Pancreas (tissue), 10 donors: ENCODE data around the gene TPSG1. TPM values are rescaled to one million over a fixed set of nuclear protein-coding genes. Genes with fewer than 3 reads are reported as not detected.

Experiments used
- ATAC-seq, 4 donors: fragments of 200-7000 bp; cut with Tn5 transposase; one replicate each; pipeline versions ENCODE4 v1.8.0 to v1.9.1; 2020; ENCODE audit warnings: mild to moderate bottlenecking in 4 of 4, moderate library complexity in 4 of 4
- DNase-seq, 6 donors: peaks; one replicate each; pipeline ENCODE4 v3.0.0-alpha.2; 2020
- FAIRE-seq: peaks from 2 replicates; lab custom pipeline; 2012; peaks lifted over from hg19 to GRCh38; lab: Jason Lieb, UNC
- H3K27ac ChIP-seq, 4 donors: fragments of 200-600 bp; sonication (generic); 1 replicate in 3 of 4; 2 replicates in 1 of 4; pipeline versions ENCODE4 v1.5.0 to v1.8.0; 2020
- H3K27me3 ChIP-seq, 4 donors: fragments of 200-600 bp; one replicate each; pipeline ENCODE4 v1.8.0; 2021
- H3K36me3 ChIP-seq, 3 donors: fragments of 200-600 bp; sonication (generic) in 1 of 3; one replicate each; pipeline versions ENCODE4 v1.5.0 to v1.8.0; 2020 to 2021
- H3K4me1 ChIP-seq, 3 donors: fragments of 200-600 bp; one replicate each; pipeline ENCODE4 v1.8.0; 2021
- H3K4me3 ChIP-seq, 4 donors: fragments of 200-600 bp; sonication (generic) in 2 of 4; one replicate each; pipeline versions ENCODE4 v1.5.0 to v1.8.0; 2020 to 2021
- H3K9me3 ChIP-seq, 4 donors: fragments of 200-600 bp; one replicate each; pipeline ENCODE4 v1.8.0; 2021
- CTCF ChIP-seq, 4 donors: fragments of 200-600 bp; sonication (generic) in 3 of 4; IDR thresholded peaks; one replicate each; pipeline versions ENCODE4 v1.5.0 to v1.8.0; 2021; ENCODE audit warnings: antibody characterized with exemption in 4 of 4
- WGBS, 2 donors: extraction: QIAGEN DNeasy Blood & Tissue Kit; methylation state at CpG; one replicate each; pipeline ENCODE4 v1.1.7; 2013; 5-methylcytosine and 5-hydroxymethylcytosine counted together
- intact Hi-C, 3 donors: fragments of 100-400 bp; cut with DNase I; formaldehyde crosslinking; loops; one replicate each; pipeline versions ENCODE4 v1.11.1 to v1.14.2; 2022
- polyA plus RNA-seq, 2 donors: library from polyadenylated mRNA; stranded (reverse); fragments of 200-250 nt; gene quantifications; one replicate each; pipeline ENCODE4 v1.2.3, GENCODE V29; 2013
- total RNA-seq, 6 donors: library from RNA; stranded (reverse); fragmentation: NEBNext Ultra II Directional in 4 of 6; extraction: Animal tissue kit (Norgen Biotek cat#: 25700) in 4 of 6; gene quantifications; one replicate each; pipeline versions ENCODE4 v1.2.1 to v1.2.4, GENCODE V29; 2021 to 2023
- donor health status: healthy with polysubstance abuse.
- donor health status: DM: no; HTN: no; CAD: no; lungs with moderate emphysema.
- donor health status: DM: no; HTN: no; CAD: no.
- donor health status: control.
- donor health status: control.
- donor health status: Bipolar disorder and iron deficiency.
- donor health status: DM: yes; HTN: yes; CAD: no.
- donor health status: DM: no; HTN: no; CAD: no.
- donor health status: DM: no; HTN: no; CAD: no.
- donor health status: DM: yes; HTN: yes; CAD: no.

TPSG1 gene
- total and polyA plus RNA-seq, 8 donors: 0.12 to 0.26 TPM; not detected in 6

GRCh38 chr16:1171854-1172428 is 53.1 kb downstream of the TPSG1 start:
- Histone ChIP-seq H3K27ac (no peak overlapping the region), H3K4me1 (peaks cover 9 to 18% (median 13%) of the 10 kb centered on the region in 3 donors), H3K36me3 (no peaks in the 10 kb centered on the region), H3K27me3 (no peaks in the 10 kb centered on the region), H3K9me3 (no peaks in the 10 kb centered on the region), H3K4me3 (no peak overlapping the region)
- DNase-seq (no peak), ATAC-seq (no peak), FAIRE-seq (no peak)
- no peak for TF ChIP-seq CTCF (IDR thresholded peaks at IDR 0.05)
- intact Hi-C loops: no loop called here
- WGBS, 2 donors: 68 to 79% methylated on average over 23 to 36 of the region's 36 CpGs

Other genes with a start within 250 kb of the TPSG1 start
- 1 to 10 TPM in 1 of 6 donors, under 1 TPM in 5; 0.54 to 1.3 (median 0.75) TPM for gene SOX8, start 243.5 kb downstream of the TPSG1 start, total RNA-seq
- gene SOX8, start 243.5 kb downstream of the TPSG1 start, polyA plus RNA-seq: 1 to 10 TPM; 3.5 to 5.5 TPM
- under 1 TPM in 5 of 6 donors, not detected in 1; 0.12 to 0.38 (median 0.24) TPM for gene SSTR5, start 152.5 kb downstream of the TPSG1 start, total RNA-seq
- 1 to 10 TPM; 1.2 TPM for gene SSTR5, start 152.5 kb downstream of the TPSG1 start, polyA plus RNA-seq
- gene C1QTNF8, start 129.0 kb downstream of the TPSG1 start, total RNA-seq: not detected
- gene C1QTNF8, start 129.0 kb downstream of the TPSG1 start, polyA plus RNA-seq: under 1 TPM in 1 of 2 donors, not detected in 1; 0.23 TPM
- 1 to 10 TPM; 2.5 to 5.4 (median 3.6) TPM for gene CACNA1H, start 72.2 kb downstream of the TPSG1 start, total RNA-seq
- 10 to 100 TPM; 12.8 to 20.5 TPM for gene CACNA1H, start 72.2 kb downstream of the TPSG1 start, polyA plus RNA-seq
- gene TPSB2, start 4.9 kb upstream of the TPSG1 start, total RNA-seq: 1 to 10 TPM in 5 of 6 donors, under 1 TPM in 1; 0.69 to 9.9 (median 4.8) TPM
- 10 to 100 TPM in 1 of 2 donors, 1 to 10 TPM in 1; 2.4 to 12.2 TPM for gene TPSB2, start 4.9 kb upstream of the TPSG1 start, polyA plus RNA-seq
- 10 to 100 TPM in 1 of 6 donors, 1 to 10 TPM in 5; 1.1 to 17.0 (median 4.9) TPM for gene TPSAB1, start 15.4 kb upstream of the TPSG1 start, total RNA-seq
- gene TPSAB1, start 15.4 kb upstream of the TPSG1 start, polyA plus RNA-seq: 10 to 100 TPM in 1 of 2 donors, 1 to 10 TPM in 1; 1.3 to 14.5 TPM
- gene TPSD1, start 30.8 kb upstream of the TPSG1 start, total RNA-seq: under 1 TPM in 1 of 6 donors, not detected in 5; 0.61 TPM
- under 1 TPM; 0.19 to 0.26 TPM for gene TPSD1, start 30.8 kb upstream of the TPSG1 start, polyA plus RNA-seq
- 10 to 100 TPM; 30.0 to 57.9 (median 36.1) TPM for gene UBE2I, start 84.4 kb upstream of the TPSG1 start, total RNA-seq
- gene UBE2I, start 84.4 kb upstream of the TPSG1 start, polyA plus RNA-seq: 10 to 100 TPM; 35.3 to 42.0 TPM
- gene BAIAP3, start 108.4 kb upstream of the TPSG1 start, total RNA-seq: 10 to 100 TPM in 3 of 6 donors, 1 to 10 TPM in 3; 2.1 to 13.1 (median 9.4) TPM
- 100 to 1,000 TPM in 1 of 2 donors, 10 to 100 TPM in 1; 47.4 to 110 TPM for gene BAIAP3, start 108.4 kb upstream of the TPSG1 start, polyA plus RNA-seq
- gene TSR3, start 126.6 kb upstream of the TPSG1 start, total RNA-seq: 10 to 100 TPM; 22.2 to 32.3 (median 29.4) TPM
- 10 to 100 TPM; 34.1 to 40.9 TPM for gene TSR3, start 126.6 kb upstream of the TPSG1 start, polyA plus RNA-seq
- gene GNPTG, start 126.7 kb upstream of the TPSG1 start, total RNA-seq: 10 to 100 TPM; 28.0 to 51.5 (median 36.2) TPM
- 10 to 100 TPM; 58.2 to 75.3 TPM for gene GNPTG, start 126.7 kb upstream of the TPSG1 start, polyA plus RNA-seq
- 10 to 100 TPM in 3 of 6 donors, 1 to 10 TPM in 3; 4.4 to 22.1 (median 10.2) TPM for gene UNKL, start 189.4 kb upstream of the TPSG1 start, total RNA-seq
- gene UNKL, start 189.4 kb upstream of the TPSG1 start, polyA plus RNA-seq: 10 to 100 TPM in 1 of 2 donors, 1 to 10 TPM in 1; 7.6 to 15.2 TPM
- gene UQCC4, start 195.5 kb upstream of the TPSG1 start, total RNA-seq: 1 to 10 TPM; 2.2 to 4.7 (median 4.3) TPM
- gene UQCC4, start 195.5 kb upstream of the TPSG1 start, polyA plus RNA-seq: 10 to 100 TPM in 1 of 2 donors, 1 to 10 TPM in 1; 8.3 to 14.4 TPM
- gene PERCC1, start 205.8 kb upstream of the TPSG1 start, total RNA-seq: under 1 TPM in 2 of 6 donors, not detected in 4; 0.16 to 0.23 TPM
- not detected for gene PERCC1, start 205.8 kb upstream of the TPSG1 start, polyA plus RNA-seq
- 1 to 10 TPM in 3 of 6 donors, under 1 TPM in 3; 0.59 to 3.2 (median 1.2) TPM for gene CCDC154, start 219.3 kb upstream of the TPSG1 start, total RNA-seq
- gene CCDC154, start 219.3 kb upstream of the TPSG1 start, polyA plus RNA-seq: 1 to 10 TPM; 7.7 to 7.8 TPM
- 10 to 100 TPM; 31.0 to 56.1 (median 34.3) TPM for gene CLCN7, start 249.8 kb upstream of the TPSG1 start, total RNA-seq
- 10 to 100 TPM; 41.9 to 91.2 TPM for gene CLCN7, start 249.8 kb upstream of the TPSG1 start, polyA plus RNA-seq